Ovary (tissue), 3 donors: ENCODE data around the gene PRR23B.

Experiments used
- EP300 ChIP-seq: sonication (generic); formaldehyde crosslinking; IDR thresholded peaks from one replicate; pipeline ENCODE4 v1.6.1; 2017; ENCODE audit warnings: antibody characterized with exemption
- POLR2A ChIP-seq: fragments of 450-650 bp; IDR thresholded peaks from one replicate; pipeline ENCODE4 v1.6.1; 2017; ENCODE audit warnings: antibody characterized with exemption, mild to moderate bottlenecking, moderate library complexity
- TF ChIP-seq, protein P1 (sequence below), 3 donors: fragments of 450-650 bp in 2 of 3; fragments of 200-600 bp in 1 of 3; IDR thresholded peaks; one replicate each; pipeline versions ENCODE4 v1.5.1 to v1.8.0; 2016 to 2022; ENCODE audit warnings: antibody characterized with exemption in 3 of 3, mild to moderate bottlenecking in 1 of 3
- donor health status: DM: no; HTN: no; CAD: no.

GRCh38 chr3:139062918-139063317 lies 42.2 kb upstream of the PRR23B start:
- TF ChIP-seq, protein P1, sequence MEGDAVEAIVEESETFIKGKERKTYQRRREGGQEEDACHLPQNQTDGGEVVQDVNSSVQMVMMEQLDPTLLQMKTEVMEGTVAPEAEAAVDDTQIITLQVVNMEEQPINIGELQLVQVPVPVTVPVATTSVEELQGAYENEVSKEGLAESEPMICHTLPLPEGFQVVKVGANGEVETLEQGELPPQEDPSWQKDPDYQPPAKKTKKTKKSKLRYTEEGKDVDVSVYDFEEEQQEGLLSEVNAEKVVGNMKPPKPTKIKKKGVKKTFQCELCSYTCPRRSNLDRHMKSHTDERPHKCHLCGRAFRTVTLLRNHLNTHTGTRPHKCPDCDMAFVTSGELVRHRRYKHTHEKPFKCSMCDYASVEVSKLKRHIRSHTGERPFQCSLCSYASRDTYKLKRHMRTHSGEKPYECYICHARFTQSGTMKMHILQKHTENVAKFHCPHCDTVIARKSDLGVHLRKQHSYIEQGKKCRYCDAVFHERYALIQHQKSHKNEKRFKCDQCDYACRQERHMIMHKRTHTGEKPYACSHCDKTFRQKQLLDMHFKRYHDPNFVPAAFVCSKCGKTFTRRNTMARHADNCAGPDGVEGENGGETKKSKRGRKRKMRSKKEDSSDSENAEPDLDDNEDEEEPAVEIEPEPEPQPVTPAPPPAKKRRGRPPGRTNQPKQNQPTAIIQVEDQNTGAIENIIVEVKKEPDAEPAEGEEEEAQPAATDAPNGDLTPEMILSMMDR (IDR thresholded peaks at IDR 0.05): no peak
- TF ChIP-seq EP300 (no peak), POLR2A (no peak)
